ENCODE measurements around the gene C11orf24. TPM values are rescaled to one million over a fixed set of nuclear protein-coding genes. Genes with fewer than 3 reads are reported as not detected.

C11orf24 gene
- total and polyA plus RNA-seq, 2 of the 8 experiments (the other 6 are each of a cell fraction or from before 2014, with no cell fraction given): 45.4 to 51.7 TPM

DNA sequence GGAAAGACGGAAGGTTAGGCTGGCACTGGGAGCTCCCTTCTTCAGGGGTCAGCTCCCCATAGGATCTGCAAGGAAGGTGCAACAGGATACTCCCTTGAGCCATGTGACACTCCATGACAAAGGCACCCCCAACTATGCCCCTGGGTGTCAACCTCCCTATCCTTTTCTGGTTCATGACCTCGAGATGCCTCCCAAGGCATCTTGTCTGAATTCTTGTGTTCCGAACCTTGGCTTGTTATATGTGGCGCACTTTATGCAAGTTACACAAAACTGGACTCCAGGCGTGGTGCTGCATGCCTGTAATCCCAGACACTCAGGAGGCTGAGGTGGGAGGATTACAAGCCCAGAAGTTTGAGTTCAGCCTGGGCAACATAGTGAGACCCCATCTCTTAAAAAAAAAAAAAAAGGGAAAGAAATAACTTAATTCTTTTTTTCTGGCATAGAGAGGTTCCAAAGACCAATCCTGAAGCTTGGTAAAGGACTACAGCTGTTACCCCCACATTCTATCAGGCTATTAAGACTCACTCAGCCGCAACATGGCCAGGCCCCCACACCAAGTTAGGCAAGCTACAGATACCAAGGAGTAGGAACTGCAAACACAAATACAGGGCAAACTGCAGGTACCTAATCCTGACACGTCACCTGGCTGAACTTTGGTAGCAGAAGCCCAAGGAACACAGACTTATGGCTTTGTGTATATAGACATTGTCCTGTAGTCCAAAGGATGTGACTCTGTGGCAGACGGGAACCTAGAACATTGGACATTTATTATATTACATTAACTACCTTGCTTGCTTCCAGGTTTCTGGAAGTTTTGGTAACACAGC is 1.4 kb downstream of the C11orf24 start (continued):
- TF ChIP-seq CHD2 (IDR thresholded peaks at IDR 0.05; ENCODE audit: low read length) (no peak), HDAC6 (IDR thresholded peaks at IDR 0.05; ENCODE audit: low read depth, low read length) (no peak), BACH1 (IDR thresholded peaks at IDR 0.05; ENCODE audit: low read length) (no peak), SRF (IDR thresholded peaks at IDR 0.05; ENCODE audit: low read depth, low read length) (no peak), CBX8 (IDR thresholded peaks at IDR 0.05; ENCODE audit: borderline replicate concordance, low read depth, low read length) (no peak), FOSL1 (IDR thresholded peaks at IDR 0.05; ENCODE audit: insufficient read depth, low read depth, low read length) (no peak), SAP30 (IDR thresholded peaks at IDR 0.05; ENCODE audit: insufficient read depth, insufficient replicate concordance, low read length) (no peak), TBP (IDR thresholded peaks at IDR 0.05; ENCODE audit: low read depth, low read length) (no peak), SP4 (IDR thresholded peaks at IDR 0.05; ENCODE audit: low read length) (no peak)
